ENCODE data around the gene ADPRHL1.

ADPRHL1 gene

GRCh38 chr13:113430378-113431110 is 22.7 kb downstream of the ADPRHL1 start:
- DNase-seq: no peak

- no peak for DNase-seq
Observed at GRCh38 chr13:113429608-113429985, 23.7 kb downstream of the ADPRHL1 start.

DNA sequence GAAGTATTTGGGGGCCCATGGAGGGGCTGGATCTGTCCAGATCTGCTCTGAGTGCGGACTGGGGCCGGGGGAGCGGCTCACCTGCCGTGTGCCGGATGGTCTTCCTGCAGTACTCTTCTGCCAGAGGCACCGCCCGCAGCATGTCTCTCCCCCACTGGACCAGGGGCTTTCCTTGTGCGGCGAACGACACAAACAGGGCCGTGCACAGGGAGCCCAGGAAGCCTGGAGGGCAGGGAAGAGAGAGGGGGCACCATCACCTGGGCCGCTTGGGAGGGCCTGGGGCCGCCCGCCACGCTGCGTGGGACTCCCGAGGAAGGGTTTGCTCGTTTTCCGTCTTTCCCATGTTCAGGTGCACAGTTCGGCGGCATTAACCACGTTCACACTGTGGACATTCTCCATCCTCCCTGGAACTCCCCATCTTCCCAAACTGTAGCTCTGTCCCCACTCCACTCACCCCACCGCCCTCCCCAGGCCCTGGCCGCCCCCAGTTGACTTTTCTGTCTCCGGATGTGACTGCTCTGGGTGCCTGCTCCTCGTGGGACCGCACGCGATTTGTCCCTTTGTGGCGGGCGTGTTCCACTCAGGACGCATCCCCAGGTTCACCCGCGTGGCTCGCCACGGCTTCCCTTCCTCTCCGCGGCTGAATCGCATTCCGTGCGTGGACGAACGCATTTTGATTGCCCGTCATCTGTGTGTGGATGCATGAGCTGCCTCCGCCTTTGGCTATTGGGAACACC is 24.2 kb downstream of the ADPRHL1 start:
- DNase-seq: no peak

- no peak for DNase-seq
Observed at GRCh38 chr13:113428469-113428865, 24.8 kb downstream of the ADPRHL1 start.

DNA sequence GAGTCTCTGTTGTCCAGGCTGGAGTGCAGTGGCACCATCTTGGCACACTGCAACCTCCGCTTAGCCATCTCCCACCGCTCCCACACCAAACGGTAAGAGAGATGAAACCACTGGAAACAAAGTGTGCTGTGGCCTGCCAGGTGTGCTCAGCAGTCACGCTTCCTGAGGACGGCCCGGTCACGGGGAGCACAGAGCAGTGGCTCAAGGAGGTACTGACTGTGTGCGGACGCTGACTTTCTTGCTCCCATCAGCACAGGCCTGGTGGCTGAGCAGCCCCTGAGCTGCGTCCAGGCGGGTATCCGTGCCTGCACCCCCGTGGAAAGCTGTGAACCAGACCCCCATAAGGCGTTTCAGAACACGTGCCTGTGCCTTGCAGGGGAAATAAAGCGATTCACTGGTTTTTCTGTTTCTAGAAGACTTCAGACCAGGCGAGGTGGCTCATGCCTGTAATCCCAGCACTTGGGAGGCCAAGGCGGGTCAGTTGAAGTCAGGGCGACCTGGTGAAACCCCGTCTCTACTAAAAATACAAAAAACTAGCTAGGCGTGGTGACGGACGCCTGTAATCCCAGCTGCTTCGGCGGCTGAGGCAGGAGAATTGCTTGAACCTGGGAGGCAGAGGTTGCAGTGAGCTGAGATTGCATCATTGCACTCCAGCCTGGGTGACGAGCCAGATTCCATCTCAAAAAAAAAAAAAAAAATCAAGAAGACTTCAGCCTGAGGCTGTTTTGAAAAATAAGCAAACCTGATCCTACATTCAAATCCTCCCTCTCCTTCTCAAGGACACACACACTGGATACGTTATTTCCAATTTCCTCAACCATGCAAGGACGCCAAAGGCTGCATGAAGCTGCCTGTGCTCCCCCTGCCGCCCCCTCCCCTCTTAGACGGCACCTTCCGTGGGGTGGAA is 25.5 kb downstream of the ADPRHL1 start:
- DNase-seq: no peak

DNA sequence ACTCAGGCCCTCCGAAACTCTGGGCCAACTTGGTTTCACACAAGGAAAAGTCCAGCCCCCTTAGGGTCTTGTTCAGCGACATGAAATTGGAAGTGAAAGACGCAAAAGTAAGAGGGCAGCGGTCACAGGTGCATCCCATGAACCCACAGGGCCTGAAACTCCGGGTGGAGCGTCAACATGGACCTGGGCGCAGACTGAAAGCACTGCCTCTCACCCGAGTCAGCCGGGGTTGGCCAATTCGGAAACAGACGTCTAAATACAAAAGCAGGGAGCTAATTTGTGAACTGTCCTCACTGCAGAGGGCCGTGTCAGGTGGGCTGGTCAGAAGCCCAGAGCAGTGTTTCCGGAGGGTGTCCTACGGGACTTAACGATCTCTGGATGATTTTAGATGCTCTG is 26.7 kb downstream of the ADPRHL1 start:
- DNase-seq: no peak

DNA sequence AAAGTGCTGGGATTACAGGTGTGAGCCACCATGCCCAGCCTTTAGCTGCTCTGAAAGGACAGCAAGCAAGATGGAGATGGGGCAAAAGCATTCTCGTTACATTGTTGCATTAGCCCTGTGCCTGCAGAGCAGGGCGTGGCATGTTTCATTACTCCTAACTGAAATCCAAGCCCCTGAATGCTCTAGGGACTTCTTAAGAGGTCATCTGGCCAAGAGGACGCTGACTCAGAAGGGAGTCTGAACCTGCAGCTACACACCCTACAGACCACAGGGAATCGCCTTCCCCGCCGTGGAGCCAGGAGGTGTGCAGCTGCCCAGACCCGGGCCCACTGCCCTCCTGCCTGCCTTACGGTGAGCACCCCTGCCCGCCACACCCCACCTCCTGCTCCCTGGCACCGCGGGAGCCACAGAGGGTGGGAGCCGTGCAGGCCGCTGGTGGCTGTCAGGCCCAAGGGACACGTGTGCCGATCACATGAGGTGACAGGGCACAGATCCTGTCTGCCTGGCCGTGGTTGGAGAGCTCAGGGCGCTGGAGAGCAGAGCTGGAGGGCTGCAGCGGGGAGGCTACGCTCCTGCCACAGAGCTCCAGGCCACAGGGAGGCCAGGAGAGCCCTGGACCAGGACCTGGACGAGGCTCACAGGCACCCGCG is 27.2 kb downstream of the ADPRHL1 start:
- DNase-seq: no peak

- DNase-seq: no peak
Observed at GRCh38 chr13:113423520-113424163, 29.6 kb downstream of the ADPRHL1 start.

DNA sequence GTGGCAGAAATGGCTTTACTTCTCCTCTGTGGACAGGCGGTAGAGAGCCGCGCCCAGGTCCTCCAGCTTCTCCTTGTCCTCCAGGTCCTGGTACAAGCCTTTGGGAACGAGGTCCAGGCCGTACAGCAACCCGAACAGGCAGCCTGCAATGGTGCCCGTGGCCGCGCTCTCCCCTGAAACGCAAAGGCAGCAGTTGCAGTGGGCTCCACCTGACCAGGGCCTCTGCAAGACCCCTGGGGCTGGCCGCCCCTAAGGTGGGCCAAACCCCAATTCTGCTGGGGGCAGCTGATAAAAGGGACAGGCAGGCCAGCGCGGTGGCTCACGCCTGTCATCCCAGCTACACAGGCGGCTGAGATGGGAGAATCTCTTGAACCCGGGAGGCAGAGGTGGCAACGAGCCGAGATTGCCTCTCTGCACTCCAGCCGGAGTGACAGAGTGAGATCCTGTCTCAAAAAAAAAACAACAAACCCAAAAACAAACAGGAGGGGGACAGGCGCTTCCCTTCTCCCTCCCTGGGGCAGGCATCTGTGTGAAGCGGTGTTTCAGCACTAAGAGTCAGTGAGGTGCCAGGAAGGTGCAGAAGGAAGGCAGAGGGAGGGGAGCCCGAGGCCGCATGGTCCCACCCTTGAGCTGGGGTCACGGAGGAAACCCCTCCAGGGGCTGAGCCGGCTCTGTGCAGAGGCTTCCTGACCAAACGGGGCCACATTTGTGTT is 30.3 kb downstream of the ADPRHL1 start:
- no peak for DNase-seq

GRCh38 chr13:113421673-113422270 is 31.5 kb downstream of the ADPRHL1 start:
- DNase-seq: no peak

DNA sequence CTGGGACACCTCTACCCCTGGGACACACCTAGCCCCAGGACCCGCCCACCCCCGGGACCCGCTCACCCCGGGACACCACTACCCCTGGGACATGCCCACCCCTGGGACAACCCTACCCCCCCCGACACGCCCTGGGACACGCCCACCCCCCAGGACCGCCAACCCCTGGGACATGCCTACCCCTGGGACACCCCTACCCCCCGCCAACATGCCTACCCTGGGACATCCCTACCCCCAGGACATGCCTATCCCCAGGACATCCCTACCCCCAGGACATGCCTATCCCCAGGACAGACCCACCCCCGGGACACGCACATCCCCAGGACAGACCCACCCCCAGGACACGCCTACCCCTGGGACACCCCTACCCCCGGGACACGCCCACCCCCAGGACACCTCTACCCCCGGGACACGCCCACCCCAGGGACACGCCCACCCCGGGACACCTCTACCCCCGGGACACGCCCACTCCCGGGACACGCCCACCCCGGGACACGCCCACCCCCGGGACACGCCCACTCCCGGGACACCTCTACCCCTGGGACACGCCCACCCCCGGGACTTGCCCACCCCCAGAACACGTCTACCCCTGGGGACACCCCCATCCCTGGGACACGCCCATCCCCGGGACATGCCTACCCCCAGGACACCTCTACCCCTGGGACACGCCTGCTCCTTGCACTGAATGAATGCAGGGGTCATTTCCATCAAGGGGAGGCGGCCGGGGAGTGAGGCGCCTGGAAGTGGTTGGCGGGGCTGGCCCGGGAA is 32.3 kb downstream of the ADPRHL1 start:
- no peak for DNase-seq

GRCh38 chr13:113420232-113420631 is 33.1 kb downstream of the ADPRHL1 start:
- DNase-seq: no peak

GRCh38 chr13:113419531-113420193 is 33.6 kb downstream of the ADPRHL1 start:
- DNase-seq: no peak

DNA sequence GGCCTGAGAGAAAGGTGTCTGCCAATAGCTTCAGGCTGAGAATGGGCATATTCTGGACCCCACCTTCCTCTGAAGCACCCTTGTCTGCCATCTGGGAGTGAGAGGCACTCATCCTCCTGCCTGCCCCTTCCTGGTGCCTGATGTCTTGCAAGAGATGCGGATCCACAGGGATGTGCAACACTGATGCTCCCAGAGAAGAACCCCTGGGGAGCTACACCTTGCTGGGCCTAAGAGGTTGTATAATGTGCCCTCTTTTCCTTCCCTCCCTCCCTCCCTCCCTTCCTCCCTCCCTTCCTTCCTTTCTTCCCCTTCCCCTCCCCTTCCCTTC is 34.6 kb downstream of the ADPRHL1 start:
- no peak for DNase-seq

DNA sequence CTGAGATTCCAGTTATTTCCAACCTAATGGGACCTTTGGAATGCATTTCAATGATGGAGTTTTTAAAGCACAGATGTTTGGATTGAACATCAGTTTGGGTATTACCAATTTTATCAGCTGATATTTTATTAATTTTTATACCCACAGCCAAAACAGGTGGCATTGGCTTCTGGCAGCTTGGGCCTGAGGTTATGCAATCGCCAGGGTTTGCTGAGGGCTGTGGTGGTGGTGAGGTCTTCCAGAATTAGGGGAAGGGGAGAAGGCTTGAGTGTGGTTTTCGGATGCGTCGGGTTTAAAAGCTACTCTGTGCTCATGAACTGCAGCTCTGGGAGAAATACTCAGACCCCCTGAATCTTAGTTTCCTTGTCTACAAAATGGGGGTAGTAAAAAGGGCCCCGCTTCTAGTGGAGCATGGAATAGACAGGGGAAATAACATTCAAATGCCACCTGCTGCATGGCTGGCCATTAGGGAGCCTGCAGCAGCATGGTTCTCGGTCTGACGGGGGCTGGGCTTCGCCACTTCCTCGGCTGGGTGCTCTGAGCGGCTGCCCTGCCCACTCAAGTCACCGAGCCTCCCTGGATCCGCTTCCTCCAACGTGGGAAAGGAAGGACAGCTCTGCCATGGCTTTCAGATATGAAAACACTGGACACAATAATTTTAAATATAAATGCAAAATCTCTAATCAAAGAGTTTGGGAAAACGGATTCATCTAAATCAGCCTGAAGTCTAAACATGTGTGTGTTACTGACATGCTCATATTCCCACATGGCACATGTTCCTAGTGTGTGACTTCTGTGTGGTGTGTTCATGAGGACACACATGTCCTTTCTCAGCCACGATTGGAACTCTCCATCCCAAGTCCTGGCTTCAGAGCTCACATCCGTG is 35.2 kb downstream of the ADPRHL1 start:
- no peak for DNase-seq

- no peak for DNase-seq
Observed at GRCh38 chr13:113417008-113417751, 36.1 kb downstream of the ADPRHL1 start.

GRCh38 chr13:113415825-113416224 is 37.5 kb downstream of the ADPRHL1 start:
- no peak for DNase-seq

- DNase-seq: no peak
Observed at GRCh38 chr13:113415032-113415431, 38.3 kb downstream of the ADPRHL1 start.

All from NCI-H2029 (cell line).